ENCODE measurements around the gene LPXN.

DNA sequence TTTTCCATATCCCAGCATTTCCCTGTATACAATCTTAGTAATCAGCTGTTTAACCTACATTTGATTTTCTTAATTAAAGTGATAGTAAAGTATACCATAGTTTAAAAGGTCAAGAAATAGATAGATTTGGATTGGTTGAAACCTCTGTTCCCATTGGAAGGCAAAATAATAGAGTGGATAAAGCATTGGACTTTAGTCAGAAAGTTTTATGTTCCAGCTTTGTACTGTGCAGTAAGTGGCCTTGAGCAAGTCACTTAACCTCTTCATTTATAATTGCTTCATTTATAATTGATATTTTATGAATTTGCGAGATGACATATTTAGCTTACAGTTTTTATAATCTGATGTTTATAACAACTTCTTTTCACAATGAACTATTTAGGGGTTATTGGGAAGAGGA lies 6.8 kb upstream of the LPXN start:
- TF ChIP-seq, protein P1, sequence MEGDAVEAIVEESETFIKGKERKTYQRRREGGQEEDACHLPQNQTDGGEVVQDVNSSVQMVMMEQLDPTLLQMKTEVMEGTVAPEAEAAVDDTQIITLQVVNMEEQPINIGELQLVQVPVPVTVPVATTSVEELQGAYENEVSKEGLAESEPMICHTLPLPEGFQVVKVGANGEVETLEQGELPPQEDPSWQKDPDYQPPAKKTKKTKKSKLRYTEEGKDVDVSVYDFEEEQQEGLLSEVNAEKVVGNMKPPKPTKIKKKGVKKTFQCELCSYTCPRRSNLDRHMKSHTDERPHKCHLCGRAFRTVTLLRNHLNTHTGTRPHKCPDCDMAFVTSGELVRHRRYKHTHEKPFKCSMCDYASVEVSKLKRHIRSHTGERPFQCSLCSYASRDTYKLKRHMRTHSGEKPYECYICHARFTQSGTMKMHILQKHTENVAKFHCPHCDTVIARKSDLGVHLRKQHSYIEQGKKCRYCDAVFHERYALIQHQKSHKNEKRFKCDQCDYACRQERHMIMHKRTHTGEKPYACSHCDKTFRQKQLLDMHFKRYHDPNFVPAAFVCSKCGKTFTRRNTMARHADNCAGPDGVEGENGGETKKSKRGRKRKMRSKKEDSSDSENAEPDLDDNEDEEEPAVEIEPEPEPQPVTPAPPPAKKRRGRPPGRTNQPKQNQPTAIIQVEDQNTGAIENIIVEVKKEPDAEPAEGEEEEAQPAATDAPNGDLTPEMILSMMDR (IDR thresholded peaks at IDR 0.05; ENCODE audit: low read length), result no peak
- TF ChIP-seq EZH2 (optimal IDR thresholded peaks at IDR 0.05; ENCODE audit: low read depth, low read length) (no peak), EZH2phosphoT487 (IDR thresholded peaks at IDR 0.05; ENCODE audit: low read length) (no peak)

Data from MM.1S (cell line).